ENCODE results near the gene MYH11. TPM values are rescaled to one million over a fixed set of nuclear protein-coding genes. Genes with fewer than 3 reads are reported as not detected.

MYH11 gene
- total and polyA plus RNA-seq, 8 donors: 1.6 to 24.7 (median 5.0) TPM

DNA sequence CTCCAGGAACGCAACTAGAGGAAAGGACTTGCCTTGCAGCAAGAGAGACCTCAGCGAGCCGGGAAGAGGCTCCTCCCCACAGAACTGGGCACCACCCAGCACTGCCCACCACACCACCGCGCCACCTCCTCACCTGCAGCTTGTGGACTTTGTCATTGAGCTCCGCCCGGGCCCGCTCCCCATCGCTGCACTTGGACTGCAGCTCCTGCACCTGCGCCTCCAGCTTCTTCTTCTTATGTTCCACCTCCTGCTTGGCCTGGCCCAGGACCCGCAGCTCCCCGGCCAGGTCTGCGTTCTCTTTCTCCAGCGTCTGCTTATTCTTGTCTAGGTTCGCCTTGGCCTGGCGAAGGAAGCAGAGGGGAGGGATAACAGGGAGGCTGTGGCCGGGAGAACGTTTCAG lies 130.1 kb downstream of the MYH11 start:
- FAIRE-seq: no peak
- no peaks in the 10 kb centered on the region for H3K9me3 ChIP-seq
- intact Hi-C loops (cut with DNase I): no loop called here
- no peak overlapping the region for H3K27ac ChIP-seq
- peak in 1 of 6 donors; percentile 44 for DNase-seq
- no peak overlapping the region for H3K4me3 ChIP-seq
- no peaks in the 10 kb centered on the region for H3K27me3 ChIP-seq
- no peaks in the 10 kb centered on the region for H3K4me1 ChIP-seq
- TF ChIP-seq, protein P1, sequence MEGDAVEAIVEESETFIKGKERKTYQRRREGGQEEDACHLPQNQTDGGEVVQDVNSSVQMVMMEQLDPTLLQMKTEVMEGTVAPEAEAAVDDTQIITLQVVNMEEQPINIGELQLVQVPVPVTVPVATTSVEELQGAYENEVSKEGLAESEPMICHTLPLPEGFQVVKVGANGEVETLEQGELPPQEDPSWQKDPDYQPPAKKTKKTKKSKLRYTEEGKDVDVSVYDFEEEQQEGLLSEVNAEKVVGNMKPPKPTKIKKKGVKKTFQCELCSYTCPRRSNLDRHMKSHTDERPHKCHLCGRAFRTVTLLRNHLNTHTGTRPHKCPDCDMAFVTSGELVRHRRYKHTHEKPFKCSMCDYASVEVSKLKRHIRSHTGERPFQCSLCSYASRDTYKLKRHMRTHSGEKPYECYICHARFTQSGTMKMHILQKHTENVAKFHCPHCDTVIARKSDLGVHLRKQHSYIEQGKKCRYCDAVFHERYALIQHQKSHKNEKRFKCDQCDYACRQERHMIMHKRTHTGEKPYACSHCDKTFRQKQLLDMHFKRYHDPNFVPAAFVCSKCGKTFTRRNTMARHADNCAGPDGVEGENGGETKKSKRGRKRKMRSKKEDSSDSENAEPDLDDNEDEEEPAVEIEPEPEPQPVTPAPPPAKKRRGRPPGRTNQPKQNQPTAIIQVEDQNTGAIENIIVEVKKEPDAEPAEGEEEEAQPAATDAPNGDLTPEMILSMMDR (IDR thresholded peaks at IDR 0.05): no peak
- peak in 1 of 4 donors; percentile 49 for ATAC-seq
- peaks cover 0 to 4% (median 0%) of the 10 kb centered on the region in 3 donors for H3K36me3 ChIP-seq
- WGBS, 2 donors: 92 to 96% methylated on average over 18 of the region's 18 CpGs

DNA sequence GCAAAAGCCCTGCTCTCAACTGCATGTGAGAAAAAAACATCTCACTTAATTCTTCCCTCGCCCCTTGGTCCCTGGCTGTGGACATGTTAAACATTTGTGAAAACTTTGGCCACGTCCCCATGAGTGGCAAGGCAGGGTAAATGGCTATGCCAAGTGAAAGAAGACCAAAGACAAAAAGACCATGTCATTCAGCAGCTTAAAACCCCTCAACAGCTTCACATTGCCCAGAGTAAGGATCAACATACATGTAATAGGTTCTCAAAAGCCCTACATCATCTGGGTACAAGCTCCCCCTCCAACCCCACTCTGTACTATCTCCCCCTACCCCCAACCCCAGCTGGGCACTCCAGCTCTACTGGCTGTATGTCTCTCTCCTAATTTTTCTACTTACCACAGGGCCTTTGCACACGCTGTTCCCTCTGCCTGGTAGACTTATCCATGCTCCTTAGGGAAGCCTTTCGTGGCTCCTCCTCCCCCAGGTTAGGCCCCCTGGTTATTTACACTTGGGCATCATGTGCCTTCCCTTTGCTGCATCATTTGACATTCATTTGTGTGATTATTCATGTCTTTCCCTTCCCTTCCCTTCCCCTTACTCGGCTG lies 131.1 kb downstream of the MYH11 start:
- H3K9me3 ChIP-seq: no peaks in the 10 kb centered on the region
- no peak overlapping the region for H3K4me3 ChIP-seq
- TF ChIP-seq, protein P1 (IDR thresholded peaks at IDR 0.05): no peak
- H3K4me1 ChIP-seq: no peaks in the 10 kb centered on the region
- no peak overlapping the region for H3K27ac ChIP-seq
- FAIRE-seq: no peak
- no peak for ATAC-seq
- WGBS, 2 donors: 96 to 98% methylated on average over 5 of the region's 5 CpGs
- H3K27me3 ChIP-seq: no peaks in the 10 kb centered on the region
- intact Hi-C loops (cut with DNase I): no loop called here
- DNase-seq: no peak
- H3K36me3 ChIP-seq: peaks cover 0 to 4% (median 0%) of the 10 kb centered on the region in 3 donors

DNA sequence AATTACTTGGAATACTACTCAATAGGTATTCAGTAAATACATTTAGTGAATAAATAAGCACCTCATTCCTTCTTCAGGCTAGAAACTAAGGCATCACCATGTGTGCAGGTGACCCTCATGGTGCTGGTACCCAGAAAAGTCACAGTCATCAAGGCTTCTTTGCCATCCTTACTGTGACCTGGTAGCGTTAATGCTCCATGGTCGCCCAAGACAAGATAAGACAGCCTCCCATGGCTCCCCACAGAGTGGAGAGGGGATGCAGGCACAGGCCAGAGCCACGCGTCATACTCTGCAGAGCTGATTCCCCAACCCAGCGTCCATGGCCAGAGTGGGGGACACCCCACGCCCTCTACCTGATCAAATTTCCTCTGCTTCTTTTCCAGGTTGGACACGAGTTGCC lies 133.0 kb downstream of the MYH11 start:
- FAIRE-seq: no peak
- H3K27ac ChIP-seq: no peak overlapping the region
- 89 to 90% methylated on average over 7 of the region's 7 CpGs for WGBS, 2 donors
- no peaks in the 10 kb centered on the region for H3K27me3 ChIP-seq
- H3K4me3 ChIP-seq: no peak overlapping the region
- TF ChIP-seq, protein P1 (IDR thresholded peaks at IDR 0.05): no peak
- no peak for ATAC-seq
- DNase-seq: no peak
- no peaks in the 10 kb centered on the region for H3K9me3 ChIP-seq
- H3K4me1 ChIP-seq: no peaks in the 10 kb centered on the region
- peaks cover 0 to 4% (median 0%) of the 10 kb centered on the region in 3 donors for H3K36me3 ChIP-seq
- intact Hi-C loops (cut with DNase I): no loop called here

DNA sequence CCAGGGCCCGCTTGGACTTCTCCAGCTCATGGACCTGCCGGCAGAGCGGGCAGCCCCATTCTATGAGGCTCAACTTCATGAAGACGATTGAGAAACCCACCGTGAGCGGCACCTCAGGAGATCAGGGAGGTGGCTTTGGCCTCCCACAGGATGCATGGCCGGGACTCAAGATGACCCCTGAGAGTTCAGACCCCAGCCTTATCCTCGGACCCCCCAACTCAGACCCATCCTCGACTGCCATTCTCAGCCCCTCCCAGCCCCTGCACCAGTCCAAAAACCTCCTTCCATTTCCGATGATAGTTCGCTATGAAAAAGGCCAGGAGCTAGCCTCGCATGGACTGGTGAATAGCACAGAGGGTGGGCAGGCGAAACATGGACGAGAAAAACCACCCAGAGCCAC lies 135.8 kb downstream of the MYH11 start:
- no peak for ATAC-seq
- no peaks in the 10 kb centered on the region for H3K27me3 ChIP-seq
- peaks cover 0 to 4% (median 0%) of the 10 kb centered on the region in 3 donors for H3K36me3 ChIP-seq
- no peaks in the 10 kb centered on the region for H3K4me1 ChIP-seq
- TF ChIP-seq, protein P1 (IDR thresholded peaks at IDR 0.05): no peak
- no peak for DNase-seq
- intact Hi-C loops (cut with DNase I): no loop called here
- no peak for FAIRE-seq
- WGBS, 2 donors: 92 to 96% methylated on average over 14 of the region's 14 CpGs
- H3K4me3 ChIP-seq: no peak overlapping the region
- H3K27ac ChIP-seq: no peak overlapping the region
- H3K9me3 ChIP-seq: no peaks in the 10 kb centered on the region

DNA sequence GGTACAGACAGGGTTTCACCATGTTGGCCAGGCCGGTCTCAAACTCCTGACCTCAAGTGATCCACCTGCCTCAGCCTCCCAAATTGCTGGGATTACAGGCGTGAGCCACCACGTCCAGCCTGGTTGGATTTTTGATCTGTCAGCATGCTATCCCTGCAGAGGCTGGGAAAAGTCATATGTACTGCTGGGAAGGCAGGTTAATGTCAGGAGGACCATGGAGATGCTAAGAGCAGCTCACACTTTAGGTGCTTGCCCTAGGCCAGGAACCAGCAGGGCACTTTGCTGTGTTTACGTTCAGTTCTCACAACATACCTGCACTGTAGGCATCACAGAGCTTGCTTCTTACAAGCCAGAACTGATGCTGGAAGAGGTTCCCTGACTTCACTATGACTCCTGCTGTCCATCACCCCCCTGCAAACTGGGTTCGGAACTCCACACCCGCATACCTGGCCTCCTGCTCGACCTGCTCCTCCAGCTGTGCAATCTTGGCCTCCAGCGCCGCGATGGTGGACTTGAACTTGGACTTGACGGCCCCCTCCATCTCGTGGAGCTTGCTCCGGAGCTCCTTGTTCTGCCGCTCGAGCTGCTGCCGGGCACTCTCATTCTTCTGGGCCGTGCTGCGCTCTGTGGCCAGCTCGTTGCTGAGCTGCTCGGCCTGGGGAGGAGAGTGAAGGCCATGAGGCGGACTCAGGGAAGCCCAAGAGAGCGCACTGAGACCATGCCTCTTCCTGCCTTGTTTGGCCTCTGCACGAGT lies 140.0 kb downstream of the MYH11 start:
- DNase-seq (peak in 1 of 6 donors; percentile 42), ATAC-seq (no peak), FAIRE-seq (no peak)
- TF ChIP-seq, protein P1 (IDR thresholded peaks at IDR 0.05): no peak
- Histone ChIP-seq H3K9me3 (no peaks in the 10 kb centered on the region), H3K4me3 (no peak overlapping the region), H3K4me1 (no peaks in the 10 kb centered on the region), H3K36me3 (no peaks in the 10 kb centered on the region), H3K27me3 (no peaks in the 10 kb centered on the region), H3K27ac (no peak overlapping the region)
- 91 to 94% methylated on average over 23 of the region's 23 CpGs for WGBS, 2 donors
- intact Hi-C loops (cut with DNase I): loop anchor here in 1 of 3 donors (10.0 kb wide), 1 partner anchor 52 kb away; no protein-coding TSS in a partner anchor

All from pancreas (tissue), 10 donors.